GM12801 (cell line): ENCODE results near the gene LSM3.

Experiments used
- CTCF ChIP-seq: IDR thresholded peaks from one replicate; pipeline ENCODE4 v1.5.1; 2011; ENCODE audit warnings: control low read depth; ENCODE audit not compliant: insufficient read length; ENCODE audit errors: extremely low read depth

The LSM3 gene

GRCh38 chr3:14183015-14183577, 4.5 kb downstream of the LSM3 start:
- no peak for TF ChIP-seq CTCF

- no peak for TF ChIP-seq CTCF
Observed at GRCh38 chr3:14186854-14187458, 8.3 kb downstream of the LSM3 start.

GRCh38 chr3:14188041-14188754, 9.6 kb downstream of the LSM3 start:
- TF ChIP-seq CTCF = no peak

DNA sequence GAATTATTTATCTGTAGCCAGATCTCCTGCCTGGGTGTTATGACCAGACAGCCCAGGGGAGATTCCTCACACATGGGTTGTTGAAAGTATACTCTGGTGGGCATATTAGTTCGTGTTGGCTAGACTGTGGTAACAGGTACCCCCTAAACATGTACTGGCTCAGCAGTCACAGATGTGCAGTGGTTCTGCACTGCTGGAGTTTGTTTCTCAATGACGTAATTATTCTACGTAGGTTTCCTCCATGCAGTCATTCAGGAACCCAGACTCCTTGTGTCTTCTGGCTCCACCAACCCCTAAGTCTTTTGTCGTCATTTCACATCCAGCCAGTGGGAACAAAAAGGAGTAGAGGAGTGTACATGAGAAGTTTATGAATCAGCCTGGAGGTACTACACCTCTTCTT, 16.2 kb downstream of the LSM3 start:
- no peak for TF ChIP-seq CTCF

DNA sequence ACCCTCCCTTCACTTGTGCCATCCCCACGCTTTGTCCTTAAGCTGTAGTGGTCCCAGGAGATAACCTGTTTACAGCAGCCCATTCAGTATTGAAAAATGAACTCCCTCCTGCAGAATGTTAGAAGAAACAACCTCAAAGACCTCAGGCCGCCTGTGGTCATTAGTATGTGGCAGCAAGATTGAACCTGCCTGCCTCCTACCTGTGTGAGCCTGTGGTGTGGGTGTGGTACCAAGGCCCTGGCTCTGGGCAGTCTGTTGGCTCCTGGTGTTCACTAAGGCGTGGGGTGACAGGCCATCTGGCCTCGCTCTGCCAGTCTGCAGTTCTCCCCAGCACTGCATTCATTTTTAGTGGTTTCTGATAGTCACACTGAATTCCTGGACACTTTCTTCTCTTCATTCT, 21.0 kb downstream of the LSM3 start:
- no peak for TF ChIP-seq CTCF

GRCh38 chr3:14200276-14200675, 21.7 kb downstream of the LSM3 start:
- no peak for TF ChIP-seq CTCF

- TF ChIP-seq CTCF = no peak
Observed at GRCh38 chr3:14200841-14201240, 22.2 kb downstream of the LSM3 start.
